HepG2 (cell line): ENCODE data around the gene MRPS14. TPM values are rescaled to one million over a fixed set of nuclear protein-coding genes. Genes with fewer than 3 reads are reported as not detected.

Source experiments
- ATAC-seq: fragments of 200-7000 bp; cut with Tn5 transposase; 3 replicates; pipeline ENCODE4 v1.9.1; 2020; ENCODE audit warnings: mild to moderate bottlenecking, moderate library complexity
- BruUV-seq: library from RNA; stranded (reverse); fragments of 400-500 nt; replicated peaks from 2 replicates; lab custom pipeline; 2021; lab: Mats Ljungman, UMichigan
- CTCF ChIA-PET: fragments of 300-600 bp; formaldehyde crosslinking; extraction: SDS; loops from one replicate; lab custom pipeline; 2021; ENCODE audit warnings: low total read pairs, inconsistent platforms, low intra/inter-chr PET ratio; lab: Yijun Ruan, JAX
- POLR2A ChIA-PET: fragments of 350-600 bp; sonication (Branson Sonifier 250); formaldehyde crosslinking; loops from one replicate; lab custom pipeline; 2020; ENCODE audit warnings: antibody characterized with exemption, inconsistent platforms; lab: Yijun Ruan, JAX
- DNase-seq: peaks from one replicate; pipeline ENCODE4 v3.0.0-alpha.2; 2015; ENCODE audit warnings: low spot score
- FAIRE-seq: peaks from 3 replicates; lab custom pipeline; 2011; peaks lifted over from hg19 to GRCh38; lab: Jason Lieb, UNC
- H2AFZ ChIP-seq: one replicate; pipeline ENCODE4 v1.6.1; 2011; ENCODE audit warnings: low read length, inconsistent platforms
- H3K27ac ChIP-seq: fragments of 300-600 bp; 3 replicates; pipeline ENCODE4 v1.8.0; 2011; ENCODE audit warnings: mixed run types, mild to moderate bottlenecking, mixed read lengths, low read length, inconsistent platforms; ENCODE audit not compliant: insufficient read depth; ENCODE audit errors: extremely low read length
- H3K27me3 ChIP-seq, 2 experiments: fragments of 200-600 bp in 1 of 2; 2 replicates in 1 of 2; 3 replicates in 1 of 2; pipeline versions ENCODE4 v1.6.0 to v1.8.0; 2011; ENCODE audit warnings: low read length in 2 of 2, mild to moderate bottlenecking in 2 of 2, moderate library complexity in 2 of 2, inconsistent platforms in 1 of 2; ENCODE audit not compliant: insufficient read depth in 2 of 2, control insufficient read depth in 1 of 2
- H3K36me3 ChIP-seq, 2 experiments: fragments of 200-600 bp in 1 of 2; replicated peaks in 1 of 2; 2 replicates in 1 of 2; 3 replicates in 1 of 2; pipeline versions ENCODE4 v1.5.1 to v1.8.0; 2011; ENCODE audit warnings: low read length in 2 of 2, inconsistent platforms in 1 of 2; ENCODE audit not compliant: insufficient read depth in 2 of 2, control insufficient read depth in 1 of 2
- H3K4me1 ChIP-seq: 2 replicates; pipeline ENCODE4 v1.5.1; 2012; ENCODE audit warnings: low read length, inconsistent platforms; ENCODE audit not compliant: insufficient read depth
- H3K4me2 ChIP-seq: 2 replicates; pipeline ENCODE4 v1.6.0; 2011; ENCODE audit warnings: low read depth, low read length, inconsistent platforms
- H3K4me3 ChIP-seq, 3 experiments: fragments of 200-600 bp in 1 of 3; sonication (generic), shearing (Covaris generic) in 1 of 3; replicated peaks in 1 of 3; 2 replicates each; pipeline ENCODE4 v1.5.1; 2011 to 2016; ENCODE audit warnings: low read length in 3 of 3, inconsistent platforms in 2 of 3, low read depth in 2 of 3, mild to moderate bottlenecking in 2 of 3, control low read depth in 1 of 3, mixed read lengths in 1 of 3; ENCODE audit not compliant: insufficient read depth in 1 of 3
- H3K79me2 ChIP-seq: one replicate; pipeline ENCODE4 v1.6.1; 2011; ENCODE audit warnings: low read length, inconsistent platforms; ENCODE audit not compliant: insufficient read depth
- H3K9ac ChIP-seq: 2 replicates; pipeline ENCODE4 v1.6.0; 2011; ENCODE audit warnings: mild to moderate bottlenecking, low read depth, low read length, inconsistent platforms; ENCODE audit not compliant: insufficient read depth
- H3K9me3 ChIP-seq: 2 replicates; pipeline ENCODE4 v1.5.1; 2012; ENCODE audit warnings: mild to moderate bottlenecking, low read length
- H4K20me1 ChIP-seq: 2 replicates; pipeline ENCODE4 v1.6.0; 2011; ENCODE audit warnings: inconsistent platforms, mild to moderate bottlenecking, low read length, moderate library complexity; ENCODE audit not compliant: insufficient read depth
- CHD2 ChIP-seq: IDR thresholded peaks from 2 replicates; pipeline ENCODE4 v1.6.1; 2011; ENCODE audit warnings: low read depth, low read length, improper control_type of control experiment
- KMT2B ChIP-seq: IDR thresholded peaks from 2 replicates; pipeline ENCODE4 v1.6.1; 2016; ENCODE audit warnings: missing genetic modification reagents, missing compliant biosample characterization
- ZBTB7A ChIP-seq: sonication (generic); formaldehyde crosslinking; IDR thresholded peaks from 2 replicates; pipeline ENCODE4 v1.8.0; 2022; ENCODE audit warnings: mild to moderate bottlenecking, missing genetic modification reagents
- ZNF205 ChIP-seq: IDR thresholded peaks from 2 replicates; pipeline ENCODE4 v1.6.1; 2018; ENCODE audit warnings: missing biosample characterization, missing genetic modification reagents
- ZNF33B ChIP-seq: sonication (generic); formaldehyde crosslinking; IDR thresholded peaks from 2 replicates; pipeline ENCODE4 v1.5.1; 2020; ENCODE audit warnings: mild to moderate bottlenecking, missing genetic modification reagents
- ZNF567 ChIP-seq: sonication (generic); formaldehyde crosslinking; IDR thresholded peaks from 2 replicates; pipeline ENCODE4 v1.8.1; 2023; ENCODE audit warnings: mild to moderate bottlenecking, missing genetic modification reagents, borderline replicate concordance
- WGBS: methylation state at CpG from one replicate; pipeline ENCODE4 v1.1.6; 2017; ENCODE audit warnings: low lambda C conversion rate; 5-methylcytosine and 5-hydroxymethylcytosine counted together
- in situ Hi-C: cut with HindIII; loops from 2 replicates; pipeline ENCODE4 v1.10.0; 2017; ENCODE audit warnings: low pct_unique_long_range_greater_than_20kb; ENCODE audit not compliant: extremely low pct_ligation_motif_present
- intact Hi-C: fragments of 100-400 bp; cut with micrococcal nuclease; formaldehyde crosslinking; loops from one replicate; pipeline ENCODE4 v1.10.0; 2022; ENCODE audit not compliant: unreplicated experiment
- polyA plus RNA-seq, 8 experiments: library from polyadenylated mRNA; depleted of rRNA in 3 of 8; stranded (reverse) in 7 of 8; unstranded in 1 of 8; fragments of >200 nt; fragmentation: Illumina TruSeq in 4 of 8; extraction: Trizol in 4 of 8; gene quantifications; 2 replicates each; pipeline versions ENCODE4 v1.2.1 to v1.2.3, GENCODE V29; 2011 to 2016; ENCODE audit warnings: low read depth in 4 of 8, missing spikeins in 1 of 8, mixed read lengths in 1 of 8; ENCODE audit not compliant: insufficient read depth in 1 of 8
- total RNA-seq, 5 experiments: library from RNA; depleted of rRNA; stranded (reverse); fragments of >200 nt; fragmentation: Illumina TruSeq; extraction: Trizol; gene quantifications; 2 replicates each; pipeline ENCODE4 v1.2.3, GENCODE V29; 2016; ENCODE audit warnings: low read depth in 1 of 5
- TF ChIP-seq, protein P1 (sequence below): IDR thresholded peaks from 2 replicates; pipeline ENCODE4 v1.6.1; 2016; ENCODE audit warnings: mild to moderate bottlenecking, missing biosample characterization, missing genetic modification reagents
- TF ChIP-seq, protein P2 (sequence below): sonication (generic); formaldehyde crosslinking; IDR thresholded peaks from 2 replicates; pipeline ENCODE4 v1.4.0; 2020; ENCODE audit warnings: missing genetic modification reagents; ENCODE audit errors: not compliant biosample characterization
- TF ChIP-seq, protein P3 (sequence below): sonication (generic); formaldehyde crosslinking; IDR thresholded peaks from 2 replicates; pipeline ENCODE4 v1.4.0; 2020; ENCODE audit warnings: missing genetic modification reagents, borderline replicate concordance
- TF ChIP-seq, protein P4 (sequence below): sonication (generic); formaldehyde crosslinking; IDR thresholded peaks from 2 replicates; pipeline ENCODE4 v1.4.0; 2020; ENCODE audit warnings: missing genetic modification reagents

The MRPS14 gene
- total and polyA plus RNA-seq, 2 of the 13 experiments (the other 11 are each of a cell fraction or from before 2014, with no cell fraction given) = 36.6 to 43.2 TPM

DNA sequence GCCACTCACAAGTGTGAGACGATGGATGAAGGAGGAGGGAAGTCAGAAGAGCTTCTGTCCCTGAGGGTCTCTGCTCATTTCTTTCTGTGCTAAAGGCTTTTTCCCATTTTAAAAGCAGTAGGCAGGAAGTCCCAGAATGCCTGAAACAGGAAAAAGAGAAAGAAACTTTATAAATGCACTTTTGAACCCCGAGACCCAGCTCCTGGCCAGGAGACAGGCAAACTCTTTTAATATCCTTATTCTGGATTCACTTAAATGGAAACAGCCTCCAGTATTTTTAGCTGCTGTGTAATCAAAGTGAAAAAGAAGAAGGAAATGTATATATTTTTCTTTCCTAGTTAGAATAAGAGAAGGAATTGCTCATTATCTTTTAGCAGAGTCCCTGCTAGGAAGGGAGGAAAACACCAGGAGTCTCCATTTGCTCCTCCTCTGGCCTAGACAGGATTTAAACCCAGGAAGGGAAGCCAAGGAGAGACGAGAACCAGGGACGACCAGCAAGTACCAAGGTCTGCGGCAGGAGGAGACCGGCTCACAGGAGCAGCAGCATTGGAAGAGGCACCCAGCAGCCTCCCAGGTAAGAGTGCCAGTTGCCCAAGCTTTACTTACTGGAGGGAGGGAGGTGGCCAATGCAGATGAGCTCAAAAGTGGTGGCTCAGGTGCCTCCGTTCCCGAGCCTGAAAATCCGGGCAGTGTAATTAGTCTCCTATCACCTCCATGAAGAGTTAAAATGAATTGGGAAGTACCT is 44.3 kb upstream of the MRPS14 start, which contains the start of gene TNN:
Gene TNN, plus strand, starts transcription at position 472 of the 745 bp plus-strand sequence. CDS start 9,586 bp downstream, outside the sequence.
- Histone ChIP-seq H3K4me1 (no peaks in the 10 kb centered on the region), H3K9ac (no peak within 1 kb of the TSS), H3K9me3 (no peaks in the 10 kb centered on the region), H2AFZ (no peak within 1 kb of the TSS)
- TF ChIP-seq CHD2 (no peak), ZNF567 (no peak), KMT2B (no peak)
- TF ChIP-seq, all 625 proteins: peak for 0
- in situ Hi-C loops (no loop called here), intact Hi-C loops (no loop called here)
- FAIRE-seq = no peak
- ATAC-seq = no peak
- no peak for DNase-seq
- WGBS = 14% methylated on average over 6 of the region's 9 CpGs
- Histone ChIP-seq H4K20me1 (no peaks in the 10 kb centered on the region), H3K27ac (no peak within 1 kb of the TSS), H3K36me3 (no peaks in the 10 kb centered on the region), H3K27me3 (peaks cover 0 to 12% of the 10 kb centered on the region in 2 experiments; a peak in 2 of 5 replicates), H3K4me2 (no peak within 1 kb of the TSS), H3K79me2 (no peaks in the 10 kb centered on the region), H3K4me3 (no peak within 1 kb of the TSS)
- ChIA-PET POLR2A (no interaction called here), CTCF (no interaction called here)
- BruUV-seq = no TSS peak

DNA sequence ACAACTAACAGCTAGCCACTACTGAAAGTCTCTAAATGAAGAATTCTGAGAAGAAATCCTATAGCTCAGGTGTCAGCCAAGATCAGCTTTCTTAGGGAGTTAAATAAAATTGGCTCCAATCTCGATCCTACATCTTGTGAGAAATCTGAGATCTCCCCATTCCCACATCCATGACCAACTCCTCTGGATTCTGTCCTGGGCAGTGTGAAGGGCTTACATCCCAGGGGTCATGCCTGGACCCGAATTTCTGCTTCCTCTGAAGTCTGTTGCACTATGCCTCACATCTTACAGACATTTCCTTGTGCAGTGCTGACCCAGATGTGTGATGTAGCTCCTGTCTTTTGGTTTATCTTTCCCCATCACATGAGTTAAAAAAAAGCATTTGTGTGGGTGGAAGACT is 39.6 kb upstream of the MRPS14 start:
- FAIRE-seq = no peak

More for the DNA sequence above, 39.6 kb upstream of the MRPS14 start:
- TF ChIP-seq ZNF205 (CRISPR knock-in tag) (no peak), ZBTB7A (no peak), ZNF33B (CRISPR knock-in tag) (no peak)
- TF ChIP-seq, protein P1, sequence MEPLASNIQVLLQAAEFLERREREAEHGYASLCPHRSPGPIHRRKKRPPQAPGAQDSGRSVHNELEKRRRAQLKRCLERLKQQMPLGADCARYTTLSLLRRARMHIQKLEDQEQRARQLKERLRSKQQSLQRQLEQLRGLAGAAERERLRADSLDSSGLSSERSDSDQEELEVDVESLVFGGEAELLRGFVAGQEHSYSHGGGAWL (CRISPR knock-in tag) = no peak
- TF ChIP-seq, protein P2, sequence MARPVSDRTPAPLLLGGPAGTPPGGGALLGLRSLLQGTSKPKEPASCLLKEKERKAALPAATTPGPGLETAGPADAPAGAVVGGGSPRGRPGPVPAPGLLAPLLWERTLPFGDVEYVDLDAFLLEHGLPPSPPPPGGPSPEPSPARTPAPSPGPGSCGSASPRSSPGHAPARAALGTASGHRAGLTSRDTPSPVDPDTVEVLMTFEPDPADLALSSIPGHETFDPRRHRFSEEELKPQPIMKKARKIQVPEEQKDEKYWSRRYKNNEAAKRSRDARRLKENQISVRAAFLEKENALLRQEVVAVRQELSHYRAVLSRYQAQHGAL = no peak
- TF ChIP-seq, protein P3, sequence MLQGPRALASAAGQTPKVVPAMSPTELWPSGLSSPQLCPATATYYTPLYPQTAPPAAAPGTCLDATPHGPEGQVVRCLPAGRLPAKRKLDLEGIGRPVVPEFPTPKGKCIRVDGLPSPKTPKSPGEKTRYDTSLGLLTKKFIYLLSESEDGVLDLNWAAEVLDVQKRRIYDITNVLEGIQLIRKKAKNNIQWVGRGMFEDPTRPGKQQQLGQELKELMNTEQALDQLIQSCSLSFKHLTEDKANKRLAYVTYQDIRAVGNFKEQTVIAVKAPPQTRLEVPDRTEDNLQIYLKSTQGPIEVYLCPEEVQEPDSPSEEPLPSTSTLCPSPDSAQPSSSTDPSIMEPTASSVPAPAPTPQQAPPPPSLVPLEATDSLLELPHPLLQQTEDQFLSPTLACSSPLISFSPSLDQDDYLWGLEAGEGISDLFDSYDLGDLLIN (CRISPR knock-in tag) = no peak
- TF ChIP-seq, protein P4, sequence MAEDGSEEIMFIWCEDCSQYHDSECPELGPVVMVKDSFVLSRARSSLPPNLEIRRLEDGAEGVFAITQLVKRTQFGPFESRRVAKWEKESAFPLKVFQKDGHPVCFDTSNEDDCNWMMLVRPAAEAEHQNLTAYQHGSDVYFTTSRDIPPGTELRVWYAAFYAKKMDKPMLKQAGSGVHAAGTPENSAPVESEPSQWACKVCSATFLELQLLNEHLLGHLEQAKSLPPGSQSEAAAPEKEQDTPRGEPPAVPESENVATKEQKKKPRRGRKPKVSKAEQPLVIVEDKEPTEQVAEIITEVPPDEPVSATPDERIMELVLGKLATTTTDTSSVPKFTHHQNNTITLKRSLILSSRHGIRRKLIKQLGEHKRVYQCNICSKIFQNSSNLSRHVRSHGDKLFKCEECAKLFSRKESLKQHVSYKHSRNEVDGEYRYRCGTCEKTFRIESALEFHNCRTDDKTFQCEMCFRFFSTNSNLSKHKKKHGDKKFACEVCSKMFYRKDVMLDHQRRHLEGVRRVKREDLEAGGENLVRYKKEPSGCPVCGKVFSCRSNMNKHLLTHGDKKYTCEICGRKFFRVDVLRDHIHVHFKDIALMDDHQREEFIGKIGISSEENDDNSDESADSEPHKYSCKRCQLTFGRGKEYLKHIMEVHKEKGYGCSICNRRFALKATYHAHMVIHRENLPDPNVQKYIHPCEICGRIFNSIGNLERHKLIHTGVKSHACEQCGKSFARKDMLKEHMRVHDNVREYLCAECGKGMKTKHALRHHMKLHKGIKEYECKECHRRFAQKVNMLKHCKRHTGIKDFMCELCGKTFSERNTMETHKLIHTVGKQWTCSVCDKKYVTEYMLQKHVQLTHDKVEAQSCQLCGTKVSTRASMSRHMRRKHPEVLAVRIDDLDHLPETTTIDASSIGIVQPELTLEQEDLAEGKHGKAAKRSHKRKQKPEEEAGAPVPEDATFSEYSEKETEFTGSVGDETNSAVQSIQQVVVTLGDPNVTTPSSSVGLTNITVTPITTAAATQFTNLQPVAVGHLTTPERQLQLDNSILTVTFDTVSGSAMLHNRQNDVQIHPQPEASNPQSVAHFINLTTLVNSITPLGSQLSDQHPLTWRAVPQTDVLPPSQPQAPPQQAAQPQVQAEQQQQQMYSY (CRISPR knock-in tag) = no peak
- TF ChIP-seq, all 625 proteins: peak for 0
- Histone ChIP-seq H3K4me1 (no peaks in the 10 kb centered on the region), H3K4me3 (no peak overlapping the region), H3K9ac (no peak overlapping the region), H2AFZ (no peak overlapping the region), H3K27me3 (peaks cover 0 to 7% of the 10 kb centered on the region in 2 experiments; a peak in 2 of 5 replicates), H3K79me2 (no peaks in the 10 kb centered on the region), H3K36me3 (no peaks in the 10 kb centered on the region), H3K27ac (no peak overlapping the region), H3K4me2 (no peak overlapping the region), H3K9me3 (no peaks in the 10 kb centered on the region), H4K20me1 (no peaks in the 10 kb centered on the region)
- BruUV-seq = no TSS peak
- intact Hi-C loops = no loop called here
- ChIA-PET POLR2A (no interaction called here), CTCF (no interaction called here)
- 0% methylated on average over 2 of the region's 2 CpGs for WGBS
- DNase-seq (no peak), ATAC-seq (no peak)
- in situ Hi-C loops = no loop called here
